ENCODE measurements around the gene MTTP. TPM values are rescaled to one million over a fixed set of nuclear protein-coding genes. Genes with fewer than 3 reads are reported as not detected.

The MTTP gene
- total and polyA plus RNA-seq, 2 donors (not counting 1 experiment from before 2014, with no cell fraction given): 0.03 TPM; not detected in 1

GRCh38 chr4:99552872-99553271 lies 21.8 kb upstream of the MTTP start:
- Histone ChIP-seq H3K36me3 (replicated peaks in 1 of 2; ENCODE audit: control extremely low read depth in 1 of 2, control insufficient read depth in 1 of 2, extremely low read depth in 1 of 2, insufficient read depth in 2 of 2, low read length in 1 of 2) (peaks cover 0 to 5% of the 10 kb centered on the region in 2 experiments), H3K79me2 (ENCODE audit: control insufficient read depth, insufficient read depth, low read length) (no peaks in the 10 kb centered on the region), H3K27ac (ENCODE audit: low read length in 2 of 2) (no peak overlapping the region), H3K9ac (ENCODE audit: low read length) (no peak overlapping the region), H3K4me2 (replicated peaks; ENCODE audit: low read depth, low read length, poor library complexity, severe bottlenecking) (no peak overlapping the region), H4K20me1 (ENCODE audit: control insufficient read depth, insufficient read depth, low read length, poor library complexity, severe bottlenecking) (no peaks in the 10 kb centered on the region), H3K4me1 (ENCODE audit: control insufficient read depth in 2 of 2, insufficient read depth in 2 of 2, low read length in 2 of 2) (no peaks in the 10 kb centered on the region), H3K4me3 (ENCODE audit: control extremely low read depth in 1 of 5, extremely low read depth in 1 of 5, insufficient read depth in 1 of 5, low read depth in 2 of 5, low read length in 4 of 5) (no peak overlapping the region), H2AFZ (ENCODE audit: insufficient read depth, low read depth, low read length, poor library complexity, severe bottlenecking) (no peak overlapping the region), H3K9me3 (ENCODE audit: control extremely low read depth in 1 of 3, control insufficient read depth in 2 of 3, insufficient read depth in 1 of 3, low read length in 2 of 3) (no peaks in the 10 kb centered on the region), H3K27me3 (replicated peaks in 1 of 4; ENCODE audit: control extremely low read depth in 1 of 4, control insufficient read depth in 3 of 4, insufficient read depth in 4 of 4, low read length in 3 of 4) (no peaks in the 10 kb centered on the region)
- no peaks in the 10 kb centered on the region for H3K9me3 Mint-ChIP-seq (ENCODE audit: insufficient read depth)
- TF ChIP-seq, protein P1, sequence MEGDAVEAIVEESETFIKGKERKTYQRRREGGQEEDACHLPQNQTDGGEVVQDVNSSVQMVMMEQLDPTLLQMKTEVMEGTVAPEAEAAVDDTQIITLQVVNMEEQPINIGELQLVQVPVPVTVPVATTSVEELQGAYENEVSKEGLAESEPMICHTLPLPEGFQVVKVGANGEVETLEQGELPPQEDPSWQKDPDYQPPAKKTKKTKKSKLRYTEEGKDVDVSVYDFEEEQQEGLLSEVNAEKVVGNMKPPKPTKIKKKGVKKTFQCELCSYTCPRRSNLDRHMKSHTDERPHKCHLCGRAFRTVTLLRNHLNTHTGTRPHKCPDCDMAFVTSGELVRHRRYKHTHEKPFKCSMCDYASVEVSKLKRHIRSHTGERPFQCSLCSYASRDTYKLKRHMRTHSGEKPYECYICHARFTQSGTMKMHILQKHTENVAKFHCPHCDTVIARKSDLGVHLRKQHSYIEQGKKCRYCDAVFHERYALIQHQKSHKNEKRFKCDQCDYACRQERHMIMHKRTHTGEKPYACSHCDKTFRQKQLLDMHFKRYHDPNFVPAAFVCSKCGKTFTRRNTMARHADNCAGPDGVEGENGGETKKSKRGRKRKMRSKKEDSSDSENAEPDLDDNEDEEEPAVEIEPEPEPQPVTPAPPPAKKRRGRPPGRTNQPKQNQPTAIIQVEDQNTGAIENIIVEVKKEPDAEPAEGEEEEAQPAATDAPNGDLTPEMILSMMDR (IDR thresholded peaks at IDR 0.05): no peak
- TF ChIP-seq EZH2 (IDR thresholded peaks at IDR 0.05; ENCODE audit: borderline replicate concordance, insufficient read depth, low read depth, low read length, poor library complexity, severe bottlenecking): no peak
- ATAC-seq (ENCODE audit: low read depth): no peak
- H3K4me3 Mint-ChIP-seq: no peak overlapping the region
- no peaks in the 10 kb centered on the region for H3K4me1 Mint-ChIP-seq
- no peak for DNase-seq
- no peak overlapping the region for H3K27ac Mint-ChIP-seq
- ChIA-PET CTCF (interaction anchor here (0.9 to 1.7 kb wide), 3 partner anchors 9 to 259 kb away, joined by 3 to 5 read pairs (median 4); no protein-coding TSS in a partner anchor), POLR2A (no interaction called here)
- no peaks in the 10 kb centered on the region for H3K27me3 Mint-ChIP-seq
- intact Hi-C loops (cut with micrococcal nuclease): no loop called here
- no CpG with 5 or more reads among the region's 2 CpGs for WGBS (ENCODE audit: insufficient coverage)
